Urinary bladder (tissue), 4 donors: ENCODE results near the gene TMEM248. TPM values are rescaled to one million over a fixed set of nuclear protein-coding genes. Genes with fewer than 3 reads are reported as not detected.
"Not testable (repeated sequence)": the region's sequence is repeated elsewhere in the genome, so short reads cannot be mapped to it uniquely, and the experiment has no call there.

ENCODE experiments used
- DNase-seq: peaks from one replicate; pipeline ENCODE4 v3.0.0-alpha.2; 2015; ENCODE audit errors: extremely low spot score
- H3K27ac ChIP-seq: one replicate; pipeline ENCODE4 v1.5.1; 2013; ENCODE audit warnings: low read depth, mild to moderate bottlenecking, moderate library complexity
- H3K36me3 ChIP-seq: one replicate; pipeline ENCODE4 v1.6.1; 2013; ENCODE audit warnings: mild to moderate bottlenecking, moderate library complexity; ENCODE audit not compliant: insufficient read depth
- H3K4me1 ChIP-seq: one replicate; pipeline ENCODE4 v1.6.1; 2013; ENCODE audit warnings: mild to moderate bottlenecking, moderate library complexity; ENCODE audit not compliant: insufficient read depth
- H3K4me3 ChIP-seq: one replicate; pipeline ENCODE4 v1.5.1; 2013; ENCODE audit warnings: low read depth, low read length
- WGBS: extraction: QIAGEN DNeasy Blood & Tissue Kit; methylation state at CpG from one replicate; pipeline ENCODE4 v1.1.7; 2013; 5-methylcytosine and 5-hydroxymethylcytosine counted together
- polyA plus RNA-seq: library from polyadenylated mRNA; stranded (reverse); fragments of 200-250 nt; gene quantifications from one replicate; pipeline ENCODE4 v1.2.3, GENCODE V29; 2013
- total RNA-seq: library from RNA; depleted of rRNA; stranded (reverse); fragments of >200 nt; gene quantifications from one replicate; pipeline ENCODE4 v1.2.3, GENCODE V29; 2014
- donor health status: healthy with polysubstance abuse.
- donor health status: healthy.

Gene TMEM248, protein sequence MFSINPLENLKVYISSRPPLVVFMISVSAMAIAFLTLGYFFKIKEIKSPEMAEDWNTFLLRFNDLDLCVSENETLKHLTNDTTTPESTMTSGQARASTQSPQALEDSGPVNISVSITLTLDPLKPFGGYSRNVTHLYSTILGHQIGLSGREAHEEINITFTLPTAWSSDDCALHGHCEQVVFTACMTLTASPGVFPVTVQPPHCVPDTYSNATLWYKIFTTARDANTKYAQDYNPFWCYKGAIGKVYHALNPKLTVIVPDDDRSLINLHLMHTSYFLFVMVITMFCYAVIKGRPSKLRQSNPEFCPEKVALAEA
- total RNA-seq (82.1 TPM), polyA plus RNA-seq (57.8 TPM)

DNA sequence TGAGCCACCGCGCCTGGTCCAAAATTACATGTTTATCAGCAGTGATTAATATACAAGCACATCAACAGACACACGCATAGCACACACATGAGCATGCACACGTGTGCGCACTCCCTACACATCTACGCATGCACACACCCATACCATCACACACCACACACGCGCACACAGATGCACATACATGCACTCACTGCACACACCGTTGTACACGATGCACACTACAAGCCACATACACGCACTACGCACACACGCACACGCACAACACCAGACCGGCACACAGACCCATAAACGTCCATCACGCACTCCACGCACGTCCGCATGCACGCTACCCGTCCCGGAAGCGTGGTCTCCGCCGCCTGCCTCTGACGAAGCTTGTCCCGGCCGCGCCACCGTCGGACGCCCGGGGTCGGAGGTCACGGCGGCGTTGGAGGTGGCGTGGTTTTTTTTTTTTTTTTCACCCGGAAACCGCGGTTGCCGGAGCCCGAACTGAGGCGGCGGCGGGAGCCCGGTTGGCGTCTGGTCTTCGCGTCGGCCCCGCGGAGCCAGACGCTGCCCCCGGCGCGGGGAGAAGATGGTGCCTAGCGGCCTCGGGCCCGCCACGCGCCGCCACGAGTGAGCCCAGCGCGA is at the start of gene TMEM248:
Gene TMEM248 (plus strand): TSS at position 457 of the 627 bp plus-strand sequence. CDS start 20,641 bp downstream, outside the sequence.
- peak; percentile 74 for DNase-seq
- H3K36me3 ChIP-seq = no peaks in the 10 kb centered on the region
- no peak within 1 kb of the TSS for H3K27ac ChIP-seq
- WGBS = 1% methylated on average over 67 of the region's 67 CpGs
- H3K4me3 ChIP-seq = peak within 1 kb of the TSS; percentile 99
- peaks cover 4% of the 10 kb centered on the region for H3K4me1 ChIP-seq

DNA sequence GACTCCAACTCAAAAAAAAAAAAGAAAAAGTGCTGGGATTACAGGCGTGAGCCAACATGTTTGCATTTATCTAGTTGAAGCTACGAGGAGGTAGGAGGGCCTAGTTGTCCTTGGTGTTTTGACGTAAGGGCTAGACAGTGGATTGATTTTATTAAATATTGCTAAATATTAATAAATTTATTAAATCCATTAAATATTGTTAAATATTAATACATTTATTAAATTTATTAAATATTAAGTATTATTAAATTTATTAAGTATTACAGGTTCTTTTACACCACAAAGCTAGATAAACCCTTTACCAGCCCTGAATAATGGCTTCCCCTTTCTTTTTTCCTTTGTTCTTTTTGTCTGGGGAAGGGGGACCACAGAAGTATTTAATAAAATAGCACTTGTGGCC is 47.5 kb upstream of the TMEM248 start:
- Histone ChIP-seq H3K4me3 (no peak overlapping the region), H3K36me3 (peaks cover 2% of the 10 kb centered on the region), H3K27ac (no peak overlapping the region), H3K4me1 (no peaks in the 10 kb centered on the region)
- 90% methylated on average over 3 of the region's 3 CpGs for WGBS
- no peak for DNase-seq

DNA sequence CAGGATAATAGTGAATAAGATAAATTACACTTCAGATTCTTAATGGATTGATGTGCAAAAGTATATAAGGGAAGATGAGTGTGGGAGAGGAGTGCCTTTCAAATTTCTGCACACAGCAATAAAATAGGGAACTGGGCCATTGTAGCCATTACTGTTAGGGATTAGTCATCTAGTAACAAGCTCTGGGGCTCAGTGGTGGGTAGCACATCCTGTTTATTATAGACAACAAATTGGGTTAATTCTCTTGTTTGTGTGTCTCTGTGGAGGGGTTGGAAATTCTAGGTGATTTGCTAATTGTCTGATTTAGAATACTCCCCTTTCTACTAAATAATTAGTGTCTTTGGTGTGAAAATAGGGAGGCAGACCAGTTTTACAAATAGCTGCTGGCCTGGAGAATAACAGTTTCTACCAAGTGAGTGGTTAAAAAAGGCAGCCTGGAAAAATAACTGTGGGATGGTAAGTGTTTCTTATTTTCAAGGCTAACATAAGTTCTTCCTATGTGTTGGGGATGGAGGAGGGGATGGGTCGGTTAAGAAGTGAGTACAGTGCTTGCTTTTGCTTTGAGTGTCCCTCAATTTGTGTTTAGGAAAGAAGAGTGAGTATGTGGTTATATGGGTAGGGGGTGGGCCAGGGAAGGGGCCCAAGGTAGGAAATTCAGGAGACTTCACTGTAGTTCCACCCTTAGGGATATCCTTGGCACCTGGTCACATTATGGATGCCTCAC is 43.3 kb upstream of the TMEM248 start:
- no peaks in the 10 kb centered on the region for H3K4me1 ChIP-seq
- no peak overlapping the region for H3K4me3 ChIP-seq
- 96% methylated on average over 1 of the region's 1 CpG for WGBS
- no peak for DNase-seq
- no peak overlapping the region for H3K27ac ChIP-seq
- peaks cover 2% of the 10 kb centered on the region for H3K36me3 ChIP-seq

DNA sequence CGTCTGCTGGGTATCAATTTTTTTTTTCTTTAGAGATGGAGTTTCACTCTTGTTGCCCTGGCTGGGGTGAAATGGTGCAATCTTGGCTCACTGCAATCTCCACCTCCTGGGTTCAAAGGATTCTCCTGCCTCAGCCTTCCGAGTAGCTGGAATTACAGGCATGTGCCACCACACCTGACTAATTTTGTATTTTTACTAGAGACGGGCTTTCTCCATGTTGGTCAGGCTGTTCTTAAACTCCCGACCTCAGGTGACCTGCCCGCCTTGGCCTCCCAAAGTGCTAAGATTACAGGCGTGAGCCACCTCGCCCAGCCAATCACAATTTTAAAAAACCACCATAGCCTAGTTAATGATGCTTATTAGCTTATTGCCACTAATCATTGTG is 42.7 kb upstream of the TMEM248 start:
- not testable (repeated sequence) for DNase-seq, H3K27ac ChIP-seq, H3K4me3 ChIP-seq, H3K36me3 ChIP-seq, H3K4me1 ChIP-seq
- WGBS = 91% methylated on average over 7 of the region's 7 CpGs

DNA sequence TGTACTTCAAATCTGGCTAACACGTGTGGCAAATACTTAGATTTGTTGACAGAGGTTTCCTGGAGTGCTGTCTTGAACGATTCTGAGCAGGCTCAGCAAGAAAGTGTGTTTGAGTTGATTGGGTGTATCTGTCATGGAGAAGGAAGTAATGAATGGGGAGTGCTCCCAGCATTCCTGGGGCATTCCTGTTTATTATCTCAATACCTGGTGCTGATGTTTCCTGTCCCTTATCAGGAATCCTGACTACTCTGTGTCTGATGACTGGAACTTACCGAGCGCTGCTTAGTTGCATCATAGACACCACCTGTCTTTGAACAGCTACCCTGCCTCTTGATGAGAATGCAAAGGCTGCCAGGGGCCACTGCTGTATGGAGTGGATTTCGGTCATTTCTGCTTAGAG is 41.0 kb upstream of the TMEM248 start:
- Histone ChIP-seq H3K4me3 (no peak overlapping the region), H3K27ac (no peak overlapping the region), H3K36me3 (peaks cover 3% of the 10 kb centered on the region), H3K4me1 (no peaks in the 10 kb centered on the region)
- 57% methylated on average over 5 of the region's 5 CpGs for WGBS
- DNase-seq = no peak

DNA sequence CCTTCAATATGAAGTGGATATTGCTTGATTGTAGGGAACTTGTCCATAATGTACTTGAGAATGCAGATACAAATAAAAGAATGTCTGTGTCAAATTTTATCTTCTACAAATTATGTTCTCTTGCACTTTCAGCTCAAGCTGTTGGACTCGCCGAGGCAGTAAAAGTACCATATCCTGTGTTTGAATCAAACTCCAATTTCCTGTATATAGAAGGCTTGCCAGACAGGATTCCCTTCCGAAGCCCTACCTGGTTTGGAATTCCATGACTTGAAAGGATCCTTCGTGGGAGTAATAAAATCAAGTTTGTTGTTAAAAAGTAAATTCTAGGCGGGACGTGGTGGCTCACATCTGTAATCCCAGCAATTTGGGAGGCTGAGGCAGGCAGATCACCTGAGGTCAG is 40.4 kb upstream of the TMEM248 start:
- not testable (repeated sequence) for H3K27ac ChIP-seq, DNase-seq, H3K36me3 ChIP-seq, H3K4me1 ChIP-seq, H3K4me3 ChIP-seq
- whole genome bisulfite sequencing = 74% methylated on average over 6 of the region's 6 CpGs

DNA sequence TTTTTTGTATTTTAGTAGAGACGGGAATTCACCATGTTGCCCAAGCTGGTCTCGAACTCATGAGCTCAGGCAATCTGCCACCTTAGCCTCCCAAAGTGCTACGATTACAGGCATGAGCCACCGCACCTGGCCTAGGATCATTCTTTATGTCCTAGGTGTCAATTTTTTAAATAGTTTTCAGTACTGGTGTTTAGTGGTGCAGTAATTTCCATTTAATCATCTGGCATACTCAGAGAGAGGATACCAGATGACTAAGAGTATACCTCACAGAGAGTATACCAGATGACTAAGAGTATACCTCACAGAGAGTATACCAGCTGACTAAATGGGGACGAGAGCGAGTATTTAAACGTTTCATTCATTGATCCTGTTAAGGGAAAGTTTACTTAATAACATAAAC is 37.3 kb upstream of the TMEM248 start:
- Histone ChIP-seq H3K36me3 (peaks cover 3% of the 10 kb centered on the region), H3K4me3 (no peak overlapping the region), H3K4me1 (no peaks in the 10 kb centered on the region), H3K27ac (no peak overlapping the region)
- DNase-seq = no peak
- 92% methylated on average over 7 of the region's 7 CpGs for WGBS

DNA sequence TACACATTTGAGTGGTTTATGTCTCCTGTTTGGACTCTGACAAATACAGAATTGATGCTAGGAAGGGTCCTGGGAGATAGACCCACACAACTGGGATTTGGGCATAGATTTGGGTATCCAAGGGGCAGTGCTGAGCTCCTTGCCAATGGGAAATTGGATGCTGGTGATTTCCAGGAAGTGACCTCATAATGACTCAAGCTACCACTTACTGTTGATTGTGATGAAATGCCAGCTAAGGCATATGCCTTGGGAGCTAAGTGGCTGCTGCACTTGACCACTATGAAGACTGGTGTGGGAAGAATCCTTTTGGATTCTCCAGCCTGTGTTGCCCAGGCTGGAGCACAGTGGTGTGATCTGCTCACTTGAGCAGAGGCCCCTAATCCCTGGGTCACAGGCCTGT is 36.5 kb upstream of the TMEM248 start:
- H3K36me3 ChIP-seq, H3K4me1 ChIP-seq, DNase-seq, H3K27ac ChIP-seq, H3K4me3 ChIP-seq: not testable (repeated sequence)

DNA sequence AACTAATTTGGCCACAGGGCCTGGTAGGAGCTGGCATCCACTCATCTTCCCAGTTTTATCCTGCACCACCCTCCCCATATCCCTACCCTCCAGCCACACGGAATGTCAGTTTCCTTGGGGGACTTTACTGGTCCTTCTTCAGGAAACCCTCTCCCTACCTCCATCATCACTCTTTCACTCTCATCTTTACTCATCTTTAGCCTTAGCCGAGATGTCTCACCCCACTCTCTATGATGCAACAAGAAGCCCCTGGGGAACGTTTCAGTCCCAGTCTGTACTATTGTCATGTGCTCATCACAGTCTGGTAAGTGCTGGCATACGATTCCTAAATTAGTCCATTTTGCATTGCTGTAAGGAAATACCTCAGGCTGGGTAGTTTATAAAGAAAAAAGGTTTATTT is 34.9 kb upstream of the TMEM248 start:
- 85% methylated on average over 4 of the region's 4 CpGs for WGBS
- Histone ChIP-seq H3K4me3 (no peak overlapping the region), H3K36me3 (peaks cover 3% of the 10 kb centered on the region), H3K4me1 (no peaks in the 10 kb centered on the region), H3K27ac (no peak overlapping the region)
- no peak for DNase-seq

DNA sequence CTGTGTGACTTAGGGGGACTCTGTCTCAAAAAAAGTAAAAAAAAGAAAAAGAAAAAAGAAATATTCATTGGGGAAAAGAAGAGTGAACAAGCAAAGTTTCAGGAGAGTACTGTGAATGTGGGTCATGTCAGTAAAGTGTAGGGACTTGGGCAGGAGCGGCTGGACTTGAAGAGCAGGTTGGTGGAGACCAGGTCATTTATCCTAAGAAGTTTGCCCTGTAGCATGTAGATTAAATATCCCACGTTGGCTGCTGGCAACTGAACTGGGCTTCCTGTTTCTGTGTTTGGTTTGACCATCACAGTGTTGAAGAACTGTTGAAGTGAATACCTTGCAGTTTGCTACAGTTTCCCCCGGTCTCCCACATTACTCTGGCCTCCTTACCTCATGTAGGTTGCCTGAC is 32.8 kb upstream of the TMEM248 start:
- not testable (repeated sequence) for DNase-seq, H3K27ac ChIP-seq, H3K36me3 ChIP-seq

DNA sequence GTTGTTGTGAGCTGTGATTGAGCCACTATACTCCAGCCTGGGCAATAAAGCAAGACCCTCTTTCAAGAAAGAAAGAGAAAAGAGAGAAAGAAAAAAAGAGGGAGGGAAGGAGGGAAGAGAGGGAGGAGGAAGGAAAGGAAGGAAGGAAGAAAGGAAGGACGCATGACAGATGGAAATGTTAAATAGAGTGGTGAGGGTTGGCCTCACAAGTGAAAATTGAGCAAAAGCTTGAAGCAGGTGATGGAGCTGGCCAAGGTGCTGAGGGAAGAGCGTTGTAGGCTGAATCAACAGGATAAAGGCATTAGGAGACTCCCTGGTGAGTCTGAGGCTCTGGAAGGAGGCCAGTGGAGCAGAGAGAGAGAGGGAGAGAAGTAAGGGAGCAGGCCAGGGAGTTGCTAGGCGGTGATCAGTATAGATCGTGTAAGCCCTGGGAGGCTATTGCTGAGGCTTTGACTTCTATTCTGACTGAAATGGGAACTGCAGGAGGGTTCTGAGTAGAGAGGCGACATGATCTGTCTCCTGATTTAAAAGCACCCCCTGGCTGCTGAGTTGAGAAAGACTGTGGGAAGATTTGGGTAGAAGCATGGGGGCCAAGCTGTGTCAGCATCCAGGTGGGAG is 26.5 kb upstream of the TMEM248 start:
- no peaks in the 10 kb centered on the region for H3K4me1 ChIP-seq
- DNase-seq = no peak
- 63% methylated on average over 5 of the region's 5 CpGs for WGBS

More for the DNA sequence above, 32.8 kb upstream of the TMEM248 start:
- not testable (repeated sequence) for H3K4me1 ChIP-seq, H3K4me3 ChIP-seq
- 77% methylated on average over 3 of the region's 3 CpGs for WGBS

DNA sequence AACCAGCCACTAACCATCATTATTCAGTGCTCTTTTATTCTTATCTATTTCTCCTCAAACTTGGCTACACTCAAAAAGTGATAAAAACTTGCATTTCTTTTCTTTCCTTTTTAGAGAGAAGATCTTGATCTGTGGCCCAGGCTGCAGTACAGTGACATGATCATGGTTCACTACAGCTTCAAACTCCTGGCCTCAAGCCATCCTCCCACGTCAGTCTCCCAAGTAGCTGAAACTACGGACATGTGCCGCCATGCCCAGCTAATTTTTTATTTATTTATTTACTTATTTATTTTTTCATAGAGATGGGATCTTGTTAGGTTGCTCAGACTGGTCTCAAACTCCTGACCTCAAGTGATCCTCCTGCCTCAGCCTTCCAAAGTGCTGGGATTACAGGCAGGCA is 24.6 kb upstream of the TMEM248 start:
- Histone ChIP-seq H3K4me3 (no peak overlapping the region), H3K27ac (no peak overlapping the region), H3K36me3 (no peaks in the 10 kb centered on the region), H3K4me1 (no peaks in the 10 kb centered on the region)
- WGBS = 69% methylated on average over 3 of the region's 3 CpGs
- DNase-seq = no peak

More for the DNA sequence above, 26.5 kb upstream of the TMEM248 start:
- Histone ChIP-seq H3K36me3 (no peaks in the 10 kb centered on the region), H3K27ac (no peak overlapping the region), H3K4me3 (no peak overlapping the region)

DNA sequence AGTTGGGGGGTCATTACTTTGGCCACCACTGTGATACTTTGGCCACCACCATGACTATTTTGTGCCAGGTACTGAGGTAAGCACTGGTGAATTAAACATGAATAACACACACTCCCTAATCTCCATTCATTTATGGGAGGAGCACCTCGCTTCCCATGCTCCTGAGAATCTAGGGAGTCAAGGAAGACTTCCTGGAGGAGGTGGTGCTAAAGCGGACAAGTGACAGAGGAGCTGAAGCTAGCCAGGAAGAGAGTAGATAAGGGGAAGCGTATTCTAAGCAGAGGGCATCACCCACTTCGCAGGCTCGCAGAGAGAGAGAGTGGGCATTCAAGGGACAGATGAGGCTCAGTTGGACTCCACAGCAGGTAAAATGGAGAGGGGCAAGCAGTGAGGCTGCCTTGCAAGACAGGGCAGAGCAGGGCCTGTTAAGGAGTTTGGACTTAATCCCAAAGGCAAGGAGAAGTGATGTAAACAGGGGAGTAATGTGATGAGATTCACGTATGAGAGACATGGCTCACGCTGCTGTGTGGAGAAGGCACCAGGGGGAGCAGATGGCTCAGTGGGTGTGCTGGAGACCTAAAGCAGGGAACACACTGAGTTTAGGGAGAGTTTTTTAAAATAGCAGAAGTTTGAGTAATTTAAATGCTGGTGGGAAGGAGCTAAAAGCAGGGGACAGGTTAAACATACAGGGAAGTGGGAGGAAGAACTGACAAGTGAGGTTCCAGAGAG is 21.3 kb upstream of the TMEM248 start:
- Histone ChIP-seq H3K4me1 (no peaks in the 10 kb centered on the region), H3K4me3 (no peak overlapping the region), H3K27ac (no peak overlapping the region), H3K36me3 (no peaks in the 10 kb centered on the region)
- 87% methylated on average over 7 of the region's 7 CpGs for WGBS
- DNase-seq = no peak
